C4-2B (cell line): Measurements from ENCODE around the gene TAF3.

Experiments used
- CTCF ChIP-seq: fragments of 450-650 bp; conservative IDR thresholded peaks from 2 replicates; pipeline ENCODE4 v1.5.1; 2017; ENCODE audit warnings: mild to moderate bottlenecking
- ZFX ChIP-seq: fragments of 450-650 bp; IDR thresholded peaks from 2 replicates; pipeline ENCODE4 v1.6.1; 2017

GRCh38 chr10:8056871-8057331 is 238.6 kb downstream of the TAF3 start:
- TF ChIP-seq CTCF: no peak
- TF ChIP-seq ZFX: no peak
